ENCODE data around the gene DAB2. TPM values are rescaled to one million over a fixed set of nuclear protein-coding genes. Genes with fewer than 3 reads are reported as not detected.

DAB2 gene
- total RNA-seq, 2 donors from 2014 or later: 12.3 to 23.8 TPM

GRCh38 chr5:39352170-39352569, 72.6 kb downstream of the DAB2 start:
- H3K9me3 Mint-ChIP-seq: peaks cover 16% of the 10 kb centered on the region
- no peak for DNase-seq
- Histone ChIP-seq H3K9me3 (ENCODE audit: control insufficient read depth, low read length) (no peaks in the 10 kb centered on the region), H3K27ac (ENCODE audit: low read depth, low read length) (no peak overlapping the region), H3K4me3 (ENCODE audit: low read length) (no peak overlapping the region), H3K36me3 (ENCODE audit: control insufficient read depth, insufficient read depth, low read length) (no peaks in the 10 kb centered on the region), H3K4me1 (ENCODE audit: control insufficient read depth, insufficient read depth, low read length) (no peaks in the 10 kb centered on the region), H3K27me3 (ENCODE audit: control insufficient read depth, insufficient read depth, low read length, poor library complexity, severe bottlenecking) (no peaks in the 10 kb centered on the region), H3K9ac (ENCODE audit: extremely low read depth, low read length, poor library complexity, severe bottlenecking) (no peak overlapping the region)
- H3K36me3 Mint-ChIP-seq (ENCODE audit: low read depth): no peaks in the 10 kb centered on the region
- 92 to 94% methylated on average over 1 to 2 of the region's 2 CpGs for WGBS, 2 experiments (ENCODE audit: insufficient coverage in 1 of 2, insufficient read length in 1 of 2)
- no peak overlapping the region for H3K27ac Mint-ChIP-seq
- no peaks in the 10 kb centered on the region for H3K4me1 Mint-ChIP-seq
- TF ChIP-seq, protein P1, sequence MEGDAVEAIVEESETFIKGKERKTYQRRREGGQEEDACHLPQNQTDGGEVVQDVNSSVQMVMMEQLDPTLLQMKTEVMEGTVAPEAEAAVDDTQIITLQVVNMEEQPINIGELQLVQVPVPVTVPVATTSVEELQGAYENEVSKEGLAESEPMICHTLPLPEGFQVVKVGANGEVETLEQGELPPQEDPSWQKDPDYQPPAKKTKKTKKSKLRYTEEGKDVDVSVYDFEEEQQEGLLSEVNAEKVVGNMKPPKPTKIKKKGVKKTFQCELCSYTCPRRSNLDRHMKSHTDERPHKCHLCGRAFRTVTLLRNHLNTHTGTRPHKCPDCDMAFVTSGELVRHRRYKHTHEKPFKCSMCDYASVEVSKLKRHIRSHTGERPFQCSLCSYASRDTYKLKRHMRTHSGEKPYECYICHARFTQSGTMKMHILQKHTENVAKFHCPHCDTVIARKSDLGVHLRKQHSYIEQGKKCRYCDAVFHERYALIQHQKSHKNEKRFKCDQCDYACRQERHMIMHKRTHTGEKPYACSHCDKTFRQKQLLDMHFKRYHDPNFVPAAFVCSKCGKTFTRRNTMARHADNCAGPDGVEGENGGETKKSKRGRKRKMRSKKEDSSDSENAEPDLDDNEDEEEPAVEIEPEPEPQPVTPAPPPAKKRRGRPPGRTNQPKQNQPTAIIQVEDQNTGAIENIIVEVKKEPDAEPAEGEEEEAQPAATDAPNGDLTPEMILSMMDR (conservative IDR thresholded peaks at IDR 0.05): no peak
- no peaks in the 10 kb centered on the region for H3K27me3 Mint-ChIP-seq (ENCODE audit: insufficient read depth)
- no peak overlapping the region for H3K4me3 Mint-ChIP-seq

GRCh38 chr5:39349484-39349883, 75.3 kb downstream of the DAB2 start:
- TF ChIP-seq, protein P1 (conservative IDR thresholded peaks at IDR 0.05): no peak
- no peak for DNase-seq
- peaks cover 18% of the 10 kb centered on the region for H3K9me3 Mint-ChIP-seq
- H3K9ac ChIP-seq (ENCODE audit: extremely low read depth, low read length, poor library complexity, severe bottlenecking): no peak overlapping the region
- no peak overlapping the region for H3K4me3 Mint-ChIP-seq
- WGBS, 2 experiments (ENCODE audit: insufficient coverage in 1 of 2, insufficient read length in 1 of 2): 90 to 95% methylated on average over 4 of the region's 4 CpGs
- H3K27ac ChIP-seq (ENCODE audit: low read depth, low read length): no peak overlapping the region
- no peak overlapping the region for H3K27ac Mint-ChIP-seq
- H3K36me3 ChIP-seq (ENCODE audit: control insufficient read depth, insufficient read depth, low read length): no peaks in the 10 kb centered on the region
- no peaks in the 10 kb centered on the region for H3K36me3 Mint-ChIP-seq (ENCODE audit: low read depth)
- H3K4me1 Mint-ChIP-seq: no peaks in the 10 kb centered on the region
- no peaks in the 10 kb centered on the region for H3K4me1 ChIP-seq (ENCODE audit: control insufficient read depth, insufficient read depth, low read length)
- H3K4me3 ChIP-seq (ENCODE audit: low read length): no peak overlapping the region
- H3K27me3 ChIP-seq (ENCODE audit: control insufficient read depth, insufficient read depth, low read length, poor library complexity, severe bottlenecking): no peaks in the 10 kb centered on the region
- H3K9me3 ChIP-seq (ENCODE audit: control insufficient read depth, low read length): no peaks in the 10 kb centered on the region
- H3K27me3 Mint-ChIP-seq (ENCODE audit: insufficient read depth): no peaks in the 10 kb centered on the region

- Mint-ChIP-seq H3K36me3 (ENCODE audit: low read depth) (no peaks in the 10 kb centered on the region), H3K9me3 (peaks cover 10% of the 10 kb centered on the region), H3K27ac (no peak overlapping the region), H3K4me3 (no peak overlapping the region), H3K4me1 (no peaks in the 10 kb centered on the region), H3K27me3 (ENCODE audit: insufficient read depth) (no peaks in the 10 kb centered on the region)
- no peak for DNase-seq
- Histone ChIP-seq H3K27me3 (ENCODE audit: control insufficient read depth, insufficient read depth, low read length, poor library complexity, severe bottlenecking) (no peaks in the 10 kb centered on the region), H3K27ac (ENCODE audit: low read depth, low read length) (no peak overlapping the region), H3K4me3 (ENCODE audit: low read length) (no peak overlapping the region), H3K4me1 (ENCODE audit: control insufficient read depth, insufficient read depth, low read length) (no peaks in the 10 kb centered on the region), H3K9ac (ENCODE audit: extremely low read depth, low read length, poor library complexity, severe bottlenecking) (no peak overlapping the region), H3K36me3 (ENCODE audit: control insufficient read depth, insufficient read depth, low read length) (no peaks in the 10 kb centered on the region), H3K9me3 (ENCODE audit: control insufficient read depth, low read length) (no peaks in the 10 kb centered on the region)
- TF ChIP-seq, protein P1 (conservative IDR thresholded peaks at IDR 0.05): no peak
- WGBS, 2 experiments (ENCODE audit: insufficient coverage in 1 of 2, insufficient read length in 1 of 2): 85 to 100% methylated on average over 1 of the region's 1 CpG
Measured at GRCh38 chr5:39342460-39342859, 82.3 kb downstream of the DAB2 start.
